Activated CD4-positive, alpha-beta T cell treated with anti-CD3 and anti-CD28 coated beads, Interleukin-2, Interleukin-4, amounts not matched to agents 100 ng/mL and 50 ng/mL, durations not matched to agents 16 hours and 8 hours (primary cell): ENCODE results near the gene TERC.

Experiments
- DNase-seq: peaks from one replicate; pipeline ENCODE4 v3.0.0-alpha.2; 2020; ENCODE audit warnings: low spot score

The TERC gene

GRCh38 chr3:169764882-169765612, at the start of gene TERC:
TSS of gene TERC (minus strand) at chr3:169765060.
- DNase-seq = peak; percentile 95

GRCh38 chr3:169813757-169814517, 49.1 kb upstream of the TERC start:
- DNase-seq = peak; percentile 77

GRCh38 chr3:169813278-169813677, 48.4 kb upstream of the TERC start:
- DNase-seq = no peak

- peak; percentile 87 for DNase-seq
Measured at GRCh38 chr3:169812332-169813235, 47.7 kb upstream of the TERC start, which contains the start of the genes LRRC34 and LRRIQ4. TSS of gene LRRC34 (minus strand) at chr3:169812904. CDS start at chr3:169812548, 356 bp downstream. TSS of gene LRRIQ4 (plus strand) at chr3:169812870. CDS start at chr3:169821922, 9,052 bp downstream.

- DNase-seq = peak; percentile 2
Measured at GRCh38 chr3:169811631-169812331, 46.9 kb upstream of the TERC start.

- no peak for DNase-seq
Measured at GRCh38 chr3:169809230-169809795, 44.5 kb upstream of the TERC start.

- no peak for DNase-seq
Measured at GRCh38 chr3:169804681-169805080, 39.8 kb upstream of the TERC start.

- no peak for DNase-seq
Measured at GRCh38 chr3:169792359-169792758, 27.5 kb upstream of the TERC start.

GRCh38 chr3:169790687-169791429, 26.0 kb upstream of the TERC start:
- no peak for DNase-seq

- no peak for DNase-seq
Measured at GRCh38 chr3:169790219-169790618, 25.4 kb upstream of the TERC start.

- DNase-seq = no peak
Measured at GRCh38 chr3:169787791-169788190, 22.9 kb upstream of the TERC start.

- DNase-seq = no peak
Measured at GRCh38 chr3:169787120-169787519, 22.3 kb upstream of the TERC start.

- DNase-seq = no peak
Measured at GRCh38 chr3:169781209-169781855, 16.5 kb upstream of the TERC start.

GRCh38 chr3:169780742-169781141, 15.9 kb upstream of the TERC start:
- peak; percentile 27 for DNase-seq

- DNase-seq = no peak
Measured at GRCh38 chr3:169777822-169778221, 13.0 kb upstream of the TERC start.

GRCh38 chr3:169774186-169774585, 9.3 kb upstream of the TERC start:
- no peak for DNase-seq

GRCh38 chr3:169772897-169773816, 8.3 kb upstream of the TERC start, which contains the start of gene MYNN:
TSS of gene MYNN (plus strand) at chr3:169773396. CDS start at chr3:169774296, 900 bp downstream.
- peak; percentile 93 for DNase-seq

- DNase-seq = peak; percentile 66
Measured at GRCh38 chr3:169772305-169772896, 7.5 kb upstream of the TERC start.
